Measurements from ENCODE around the gene PPP6R3.

PPP6R3 gene

DNA sequence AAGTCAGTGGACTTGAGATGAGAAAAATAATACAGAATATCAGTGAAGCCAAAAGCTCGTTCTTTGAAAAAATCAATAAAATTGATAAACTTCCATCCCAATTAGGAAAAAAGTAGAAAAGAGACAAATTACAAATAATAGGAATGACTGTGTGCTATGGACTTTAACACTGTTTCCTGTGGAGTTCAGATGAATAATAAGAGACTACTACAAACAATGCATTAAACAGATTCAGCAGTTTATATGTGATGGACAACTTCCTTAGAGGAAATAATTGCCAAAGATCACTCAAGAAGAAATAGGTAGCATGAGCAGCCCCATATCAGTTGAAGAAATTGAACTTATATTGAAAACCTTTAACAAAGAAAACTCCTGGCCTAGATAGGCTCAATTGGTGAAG lies 99.7 kb downstream of the PPP6R3 start:
- no peak for DNase-seq (ENCODE audit: low read depth, low spot score)

DNA sequence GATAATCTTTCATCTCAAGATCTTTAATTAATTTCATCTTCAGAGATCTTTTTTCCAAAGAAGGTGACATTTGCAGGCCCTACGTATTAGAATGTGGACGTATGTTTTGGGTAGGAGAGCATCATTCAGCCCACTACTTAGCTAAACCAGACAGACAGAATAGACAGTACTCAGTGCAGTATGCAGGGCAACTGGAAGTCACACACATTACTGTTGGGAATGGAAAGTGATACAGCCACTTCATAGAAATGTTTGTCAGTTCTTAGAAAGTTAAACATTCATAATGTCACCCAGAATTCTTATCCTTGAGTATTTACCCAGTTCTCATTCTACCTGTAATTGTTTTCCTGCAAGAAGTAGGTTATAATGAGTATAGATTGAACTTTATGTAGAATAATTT lies 102.9 kb downstream of the PPP6R3 start:
- DNase-seq (ENCODE audit: low read depth, low spot score), result no peak

DNA sequence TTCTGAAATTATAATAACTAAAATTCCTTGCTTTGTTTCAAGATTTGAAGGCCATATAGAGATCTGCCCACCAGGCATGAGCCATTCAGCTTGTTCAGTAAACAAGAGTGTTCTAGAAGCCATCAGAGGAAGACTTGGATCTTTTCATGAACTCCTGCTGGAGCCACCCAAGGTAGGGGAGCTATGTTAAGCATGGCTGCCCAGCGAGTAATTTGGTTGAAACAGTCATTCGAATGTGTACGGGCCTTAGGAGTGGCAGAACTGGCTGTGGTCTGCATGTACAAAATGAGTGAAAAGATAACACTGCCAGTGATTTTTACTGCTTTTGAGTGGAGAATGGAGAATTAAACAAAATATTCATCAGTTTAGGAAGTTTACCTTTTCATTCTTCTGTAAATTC lies 103.7 kb downstream of the PPP6R3 start:
- DNase-seq (ENCODE audit: low read depth, low spot score), result no peak

DNA sequence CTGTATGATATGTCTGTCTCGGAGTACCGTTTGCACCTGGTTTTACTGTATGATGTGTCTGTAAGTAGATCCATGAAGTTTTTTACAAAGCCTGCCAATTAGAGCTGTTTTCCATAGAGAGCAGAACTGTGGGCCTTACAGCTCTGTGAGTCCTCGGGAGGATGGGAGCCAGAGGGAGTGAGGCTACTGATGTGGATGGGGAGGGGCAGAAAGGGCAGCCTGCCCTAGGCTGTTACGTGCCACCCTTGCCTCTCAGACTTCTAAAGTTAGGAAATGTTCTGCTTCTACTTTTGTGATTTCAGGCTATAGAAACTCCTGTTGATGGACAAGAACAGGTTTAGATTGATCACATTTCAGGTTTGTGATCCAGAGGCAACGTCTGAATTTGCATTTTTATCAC lies 105.2 kb downstream of the PPP6R3 start:
- no peak for DNase-seq (ENCODE audit: low read depth, low spot score)

DNA sequence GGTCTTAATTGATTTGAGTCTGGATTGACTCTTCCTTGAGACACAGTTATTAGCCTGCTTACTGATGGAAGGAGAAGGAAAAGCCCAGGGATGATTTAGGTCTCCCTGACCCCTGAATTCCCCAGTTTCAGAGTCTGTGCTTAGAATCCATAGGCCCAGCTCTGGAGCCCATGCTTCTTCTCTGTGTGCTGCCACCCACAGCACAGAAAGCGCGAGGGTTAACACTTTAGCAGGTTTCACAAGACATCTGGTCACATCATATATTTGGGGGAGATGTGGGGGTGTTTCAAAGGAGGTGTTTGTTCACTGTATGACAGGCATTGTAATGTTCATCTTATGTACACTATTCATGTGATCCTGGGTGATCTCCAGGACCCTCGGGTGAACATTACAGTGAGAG lies 107.0 kb downstream of the PPP6R3 start:
- no peak for DNase-seq (ENCODE audit: low read depth, low spot score)

DNA sequence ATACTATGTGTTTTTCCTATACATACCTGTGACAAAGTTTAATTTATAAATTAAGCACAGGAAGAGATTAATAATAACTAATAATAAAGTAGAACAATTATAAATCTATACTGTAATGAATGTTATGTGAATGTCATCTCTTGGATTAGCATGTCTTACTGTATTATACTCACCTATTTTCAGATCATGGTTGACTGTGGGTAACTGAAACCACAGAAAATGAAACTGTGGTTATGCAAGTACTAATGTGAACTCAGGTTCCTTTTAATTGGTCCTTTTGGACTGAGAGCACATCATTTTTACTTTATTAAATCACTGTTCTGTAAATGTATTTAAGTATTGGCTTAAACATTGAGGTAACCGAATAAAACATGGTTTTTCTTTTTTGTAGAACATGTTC lies 108.8 kb downstream of the PPP6R3 start:
- no peak for DNase-seq (ENCODE audit: low read depth, low spot score)

DNA sequence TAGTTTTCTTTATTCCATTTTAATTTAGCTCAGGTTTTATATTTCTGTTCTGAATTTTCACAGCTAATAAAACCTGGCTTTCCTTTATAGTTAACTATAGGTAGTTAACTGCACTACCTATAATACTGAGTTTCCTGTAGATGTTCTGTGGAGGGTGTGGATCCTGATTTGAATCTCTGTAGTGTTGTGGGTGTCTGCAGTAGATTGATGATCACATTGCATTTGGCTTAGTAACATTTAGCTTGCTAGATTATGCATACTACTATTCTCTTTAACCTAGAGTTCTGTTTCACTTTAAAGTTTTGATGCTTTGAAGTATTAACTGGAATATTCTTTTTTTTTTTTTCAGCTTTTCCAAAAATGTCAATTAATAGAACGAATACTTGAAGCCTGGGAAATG lies 110.1 kb downstream of the PPP6R3 start:
- DNase-seq (ENCODE audit: low read depth, low spot score), result no peak

DNA sequence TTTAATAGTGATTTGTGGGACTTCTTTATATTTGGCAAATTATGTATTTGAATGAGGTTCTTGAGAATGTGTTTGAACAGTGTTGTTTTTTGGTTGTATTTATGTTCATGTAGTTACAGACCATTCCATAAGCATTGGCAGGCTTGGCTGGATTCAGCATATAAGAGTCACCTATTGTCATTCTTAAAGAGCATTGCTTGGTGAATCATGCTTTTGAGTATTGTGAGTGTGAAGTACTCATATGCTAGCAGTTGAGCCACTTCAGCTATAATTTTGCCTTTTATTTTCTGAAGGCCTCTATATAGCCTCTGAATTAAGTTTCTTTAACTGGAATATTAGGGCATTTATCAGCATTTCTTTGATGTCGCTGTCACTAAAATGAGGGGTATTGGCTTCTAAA lies 113.8 kb downstream of the PPP6R3 start:
- DNase-seq (ENCODE audit: low read depth, low spot score), result peak; percentile 36

DNA sequence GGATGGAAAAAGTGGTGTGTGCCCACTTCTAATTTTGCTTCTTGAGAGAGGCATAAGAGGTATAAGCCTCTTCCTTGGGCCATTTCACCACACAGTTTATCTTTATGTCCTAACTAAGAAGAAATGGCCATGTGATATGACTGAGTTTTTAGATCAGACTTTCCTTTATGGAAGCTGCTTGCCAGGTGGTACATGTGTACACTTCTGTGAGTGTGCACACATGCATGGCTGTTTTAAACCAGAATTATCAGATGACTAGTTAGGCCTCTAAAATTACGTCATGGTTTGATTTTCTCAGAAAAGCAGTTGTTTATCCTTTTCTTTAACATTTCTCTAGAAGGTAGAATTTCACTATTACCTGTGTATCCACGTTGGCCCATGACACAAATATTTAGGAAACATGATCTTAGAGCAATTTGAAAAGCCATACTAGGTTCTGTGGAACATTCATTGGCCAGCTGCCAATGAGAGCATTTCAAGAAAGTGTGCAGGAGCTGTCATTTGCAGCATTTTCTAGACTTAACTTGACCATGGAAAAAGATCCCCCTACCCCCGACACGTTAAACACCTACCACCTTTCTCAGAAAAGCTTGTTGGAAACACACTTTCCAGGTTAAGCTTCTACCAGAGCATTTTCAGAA lies 114.6 kb downstream of the PPP6R3 start:
- peak; percentile 23 for DNase-seq (ENCODE audit: low read depth, low spot score)

DNA sequence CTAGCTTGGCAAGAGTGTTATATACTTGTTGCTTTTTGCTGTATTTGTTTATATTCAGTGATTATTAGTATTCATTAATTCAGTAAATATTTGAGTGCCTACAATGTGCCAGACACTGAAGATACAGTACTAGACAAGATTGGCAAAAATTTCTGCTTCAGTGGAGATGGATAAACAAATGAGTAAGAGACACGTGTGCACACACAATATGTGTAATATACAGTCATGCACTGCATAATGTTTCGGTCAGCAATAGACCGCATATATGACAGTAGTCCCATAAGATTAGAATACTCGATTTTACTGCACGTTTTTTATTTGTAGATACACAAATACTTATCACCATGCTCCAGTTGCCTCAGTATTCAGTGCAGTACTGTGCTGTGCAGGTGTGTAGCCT lies 118.9 kb downstream of the PPP6R3 start:
- peak; percentile 9 for DNase-seq (ENCODE audit: low read depth, low spot score)

DNA sequence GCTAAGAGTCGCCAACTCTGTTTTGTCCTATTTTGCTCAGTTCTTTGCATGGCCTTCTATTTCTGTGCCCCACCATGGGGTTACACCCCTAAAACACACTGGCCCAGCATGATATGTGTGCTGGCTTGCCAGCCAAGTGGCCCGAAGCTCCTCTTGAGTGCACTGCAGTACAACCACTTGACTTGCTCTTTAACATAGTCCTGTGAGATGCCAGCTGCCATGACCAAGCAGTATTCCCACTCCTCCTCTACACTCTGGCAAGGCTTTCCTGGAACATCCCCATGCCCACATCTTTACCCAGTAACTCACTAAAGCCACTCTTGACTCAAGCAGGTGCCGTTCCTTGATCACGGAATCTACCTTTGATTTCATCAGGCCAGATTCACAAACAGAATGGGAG lies 120.9 kb downstream of the PPP6R3 start:
- DNase-seq (ENCODE audit: low read depth, low spot score), result no peak

DNA sequence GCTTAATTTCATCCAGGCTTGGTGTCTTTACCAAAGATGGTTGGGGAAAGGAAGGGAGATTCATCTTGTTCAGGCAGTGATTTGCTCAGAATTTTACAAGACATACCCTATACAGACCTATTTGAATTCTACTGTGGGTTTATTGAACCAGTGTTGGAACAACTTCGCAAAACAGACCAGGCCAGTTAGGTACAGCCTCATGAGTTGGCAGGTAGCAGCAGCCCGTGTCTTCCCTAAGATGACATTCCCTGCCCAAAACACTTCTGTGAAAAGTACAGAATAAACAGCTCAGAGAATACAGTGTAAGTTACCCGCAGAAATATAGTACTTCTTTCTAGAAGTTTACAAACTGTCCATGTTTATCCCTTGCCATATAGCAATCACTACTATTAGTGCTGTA lies 121.3 kb downstream of the PPP6R3 start:
- no peak for DNase-seq (ENCODE audit: low read depth, low spot score)

DNA sequence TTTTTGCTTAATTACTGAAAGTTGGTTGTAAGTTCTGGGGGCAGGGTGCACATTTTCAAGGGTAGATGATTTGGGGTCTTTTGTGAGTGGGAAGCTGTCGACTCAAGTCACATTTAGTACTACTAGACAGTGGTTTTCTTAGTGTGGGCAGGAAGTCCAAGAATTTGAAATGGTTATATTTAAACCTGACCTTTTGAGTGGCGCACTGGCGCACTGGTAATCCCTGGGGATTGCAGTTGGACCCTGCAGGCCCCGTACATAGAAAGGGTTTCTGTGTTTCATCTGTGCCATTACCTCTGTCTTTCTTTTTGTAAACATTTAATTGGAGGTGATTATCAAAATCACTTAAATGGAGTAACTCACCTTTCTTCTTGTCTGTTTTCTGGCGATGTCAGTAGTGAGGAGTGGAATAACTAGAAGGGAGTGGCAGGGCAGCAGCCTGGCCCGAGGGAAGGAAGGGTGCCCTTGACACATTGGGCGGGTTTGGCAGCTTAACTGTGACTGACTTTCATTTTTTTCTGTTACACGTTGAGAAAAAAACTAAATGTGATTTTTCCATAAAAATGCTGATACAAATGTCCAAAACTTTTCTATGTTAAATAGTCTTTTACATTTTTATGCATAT lies 122.0 kb downstream of the PPP6R3 start:
- DNase-seq (ENCODE audit: low read depth, low spot score), result peak; percentile 10

DNA sequence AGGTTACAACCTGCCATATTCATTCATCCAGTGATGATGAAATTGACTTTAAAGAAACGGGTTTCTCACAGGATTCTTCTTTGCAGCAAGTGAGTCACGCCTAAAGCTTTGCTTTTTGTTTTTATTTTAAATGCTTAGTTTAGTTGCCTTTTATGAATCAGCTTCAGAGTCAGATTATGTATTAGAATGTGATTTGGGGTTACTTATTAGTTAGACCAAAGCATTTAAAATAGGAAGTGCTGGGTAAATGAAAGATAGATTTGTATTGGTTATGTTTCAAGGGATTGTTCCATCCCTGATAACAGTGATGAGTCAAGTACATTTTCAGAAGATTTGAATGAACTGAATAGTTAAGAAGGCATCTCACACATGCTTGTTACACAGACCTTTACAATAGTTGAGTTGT lies 122.5 kb downstream of the PPP6R3 start:
- DNase-seq (ENCODE audit: low read depth, low spot score), result peak; percentile 27

DNA sequence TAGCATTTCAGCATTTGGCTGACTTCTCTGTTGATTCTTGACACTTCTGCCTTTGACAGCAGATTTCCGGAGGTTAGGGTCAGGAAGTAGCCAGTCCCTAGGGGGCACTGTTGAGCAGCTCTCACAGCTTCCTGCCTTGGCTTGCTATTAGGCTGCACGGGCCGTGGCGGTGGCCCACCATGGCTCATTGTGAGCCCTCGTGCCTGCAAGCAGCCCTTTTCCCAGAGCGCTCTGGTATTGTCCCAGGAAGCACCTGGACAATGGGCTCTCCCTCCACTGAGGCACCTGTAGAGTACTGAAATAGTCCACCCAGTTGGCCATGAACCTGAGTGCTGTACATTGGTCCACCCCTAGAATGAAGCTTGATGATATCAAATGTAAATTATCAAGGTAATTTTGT lies 123.5 kb downstream of the PPP6R3 start:
- DNase-seq (ENCODE audit: low read depth, low spot score), result peak; percentile 16

DNA sequence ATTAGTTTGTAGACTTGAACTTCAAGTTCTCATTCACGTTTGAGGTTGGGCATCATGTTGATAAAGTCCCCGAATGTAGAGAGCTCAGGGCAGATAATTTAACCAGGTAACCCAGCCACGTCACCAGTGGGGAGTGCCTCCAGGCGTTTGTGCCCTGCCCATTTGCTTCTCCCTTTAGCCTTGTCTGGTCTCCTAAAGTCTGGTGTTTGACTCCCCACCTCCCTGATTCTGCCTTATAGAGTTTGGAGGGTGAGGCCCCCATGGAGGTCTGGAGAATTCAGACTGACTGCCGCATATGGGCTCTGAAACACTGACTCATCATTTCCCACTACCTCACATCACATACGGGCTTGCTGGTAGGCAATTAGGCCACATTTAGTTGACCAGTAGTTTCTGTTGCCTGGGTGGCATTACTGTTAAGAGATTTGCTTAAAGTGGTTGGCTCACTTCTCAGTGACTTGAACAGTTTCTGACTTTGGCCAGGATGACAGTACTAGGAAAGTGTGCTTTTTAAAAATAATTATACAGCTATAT lies 124.5 kb downstream of the PPP6R3 start:
- DNase-seq (ENCODE audit: low read depth, low spot score), result peak; percentile 55

DNA sequence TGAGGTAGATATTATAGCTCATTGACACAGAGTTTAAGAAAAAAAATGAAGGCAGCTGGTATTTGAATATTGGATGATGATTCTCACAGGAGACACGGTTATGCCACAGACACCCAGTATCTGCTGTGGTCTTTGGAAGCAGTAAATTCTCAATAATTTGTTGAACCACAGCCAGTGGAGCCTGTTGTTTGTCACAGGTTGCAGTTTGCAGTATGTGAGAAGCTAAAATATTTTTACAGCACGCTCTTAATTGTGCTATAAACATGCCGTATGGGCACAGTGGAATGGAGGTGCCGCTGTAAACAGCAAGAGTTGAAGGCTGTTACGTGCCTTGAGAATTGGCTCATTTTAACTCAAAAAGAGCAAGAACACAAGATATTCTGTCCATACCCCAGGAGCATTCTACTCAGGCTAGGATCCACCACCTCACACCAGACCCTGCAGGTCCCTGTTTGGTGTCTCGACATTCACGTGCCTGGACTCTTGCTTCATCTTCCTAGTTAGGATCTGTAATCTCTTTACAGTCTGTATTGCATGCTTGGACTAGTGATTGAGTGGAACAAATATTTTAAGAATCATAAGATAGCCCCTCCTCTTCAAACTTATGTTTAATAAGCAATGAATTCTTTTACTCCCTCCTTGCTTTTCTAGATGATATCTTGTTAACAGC lies 129.1 kb downstream of the PPP6R3 start:
- no peak for DNase-seq (ENCODE audit: low read depth, low spot score)

DNA sequence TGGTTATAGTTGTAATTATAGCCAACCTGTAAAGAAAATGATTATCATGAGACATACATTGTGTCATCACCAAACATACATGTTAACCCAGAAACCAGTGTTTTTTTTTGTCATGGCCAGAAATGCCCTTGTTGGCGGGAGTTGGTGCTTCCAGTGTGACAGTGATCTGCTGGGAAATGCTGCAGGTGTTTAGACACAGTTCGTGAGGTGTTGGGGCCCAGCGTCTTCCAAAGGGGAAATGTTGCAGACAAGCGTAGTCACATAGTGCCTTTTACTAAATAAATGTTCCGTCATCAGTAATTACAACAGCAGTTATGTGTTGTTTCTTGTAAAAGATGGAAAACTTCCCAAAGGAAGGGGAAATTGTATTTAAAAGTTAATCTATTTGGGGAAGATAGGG lies 131.2 kb downstream of the PPP6R3 start:
- no peak for DNase-seq (ENCODE audit: low read depth, low spot score)

DNA sequence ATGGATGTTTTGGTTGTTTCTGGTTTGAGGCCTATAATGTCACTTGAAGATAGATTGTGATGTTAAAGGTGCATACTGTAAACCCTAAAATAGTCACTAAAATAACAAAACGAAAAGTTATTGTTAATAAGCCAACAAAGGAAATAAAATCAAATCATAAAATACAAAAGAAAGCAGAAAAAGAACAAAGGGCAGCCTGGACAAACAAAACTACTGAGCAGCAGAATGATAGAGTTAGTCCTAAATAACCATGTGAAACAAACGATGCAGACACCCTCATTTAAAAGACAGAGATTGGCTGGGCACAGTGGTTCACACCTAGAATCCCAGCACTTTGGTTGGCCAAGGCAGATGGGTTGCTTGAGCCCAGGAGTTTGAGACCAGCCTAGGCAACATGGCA lies 132.9 kb downstream of the PPP6R3 start:
- no peak for DNase-seq (ENCODE audit: low read depth, low spot score)

DNA sequence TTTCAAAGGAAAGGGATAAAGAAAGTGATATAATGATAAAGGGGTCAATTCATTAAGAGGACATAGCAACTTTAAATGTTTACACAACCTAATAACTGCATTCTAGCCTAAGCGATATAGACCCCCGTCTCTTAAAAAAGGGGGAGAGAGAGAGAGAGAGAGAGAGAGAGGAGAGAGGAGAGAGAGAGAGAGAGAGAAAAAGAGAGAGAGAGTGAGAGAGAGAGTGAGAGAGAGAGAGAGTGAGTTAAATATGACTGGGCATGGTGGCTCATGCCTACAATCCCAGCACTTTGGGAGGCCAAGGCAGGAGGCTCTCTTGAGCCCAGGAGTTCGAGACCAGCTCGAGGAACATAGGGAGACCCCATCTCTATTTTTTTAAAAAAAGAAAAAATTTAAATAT lies 133.6 kb downstream of the PPP6R3 start:
- DNase-seq (ENCODE audit: low read depth, low spot score), result no peak

DNA sequence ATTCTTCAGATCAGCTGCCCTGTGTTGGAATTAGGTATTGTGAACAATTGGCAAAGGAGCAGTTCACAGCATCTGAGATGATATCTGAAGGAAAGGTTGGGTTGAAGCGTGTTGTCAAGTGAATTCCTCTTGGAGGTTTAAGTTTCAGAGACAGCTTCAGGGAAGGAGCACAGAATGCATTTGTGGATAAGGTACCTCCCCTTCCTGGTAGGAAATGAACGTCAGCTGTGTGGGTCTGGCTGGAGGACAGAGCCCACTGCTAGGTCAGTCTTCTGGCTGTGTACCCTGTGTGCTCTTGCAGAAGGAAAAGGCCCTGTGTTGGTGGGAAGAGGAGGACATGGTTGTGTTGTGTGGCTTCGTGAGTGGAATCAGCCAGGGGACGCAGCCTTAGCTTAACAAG lies 135.7 kb downstream of the PPP6R3 start:
- no peak for DNase-seq (ENCODE audit: low read depth, low spot score)

DNA sequence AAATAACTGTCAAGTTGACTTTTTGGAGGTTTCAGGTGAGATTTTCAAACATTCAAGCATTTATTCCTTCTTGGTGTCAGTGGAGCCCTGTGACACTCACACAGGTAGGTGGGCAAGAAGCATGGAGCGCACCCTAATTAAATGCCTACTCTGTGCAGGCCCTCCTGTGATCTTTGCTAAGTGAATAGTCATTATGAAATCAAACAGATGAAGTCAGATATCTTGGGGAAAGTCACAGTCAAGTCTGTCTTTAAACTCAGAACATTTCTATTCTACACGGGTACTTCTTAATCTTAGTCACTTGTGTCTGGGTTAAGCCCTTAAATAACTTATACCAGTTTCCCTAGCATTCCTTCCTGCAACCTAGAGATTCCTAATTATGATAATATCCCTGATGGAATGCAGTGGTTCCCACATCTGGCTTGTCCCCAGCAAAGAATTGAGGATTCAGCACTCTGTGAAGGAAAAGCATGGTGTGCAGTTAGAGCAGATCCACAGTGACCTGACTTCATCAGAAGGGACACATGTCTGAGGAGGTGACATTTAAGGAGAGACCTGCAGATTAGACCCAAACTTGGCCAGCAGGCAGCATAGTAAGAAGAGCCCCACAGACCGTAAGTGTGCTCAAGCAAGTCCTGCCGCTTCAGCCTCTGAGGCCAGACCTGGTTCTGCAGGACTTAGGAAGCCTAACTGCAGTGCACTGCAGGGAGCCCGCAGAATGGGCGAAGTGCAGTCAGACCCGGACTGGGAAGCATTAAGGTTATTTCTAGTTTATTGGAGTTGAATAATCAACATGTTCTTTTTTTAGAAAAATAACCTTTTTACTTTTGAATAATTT lies 138.5 kb downstream of the PPP6R3 start:
- peak; percentile 52 for DNase-seq (ENCODE audit: low read depth, low spot score)

Measured in astrocyte of the hippocampus (primary cell).